ENCODE results near the gene PAM. TPM values are rescaled to one million over a fixed set of nuclear protein-coding genes. Genes with fewer than 3 reads are reported as not detected.

The PAM gene
- total RNA-seq, 1 experiment from 2014 or later: 257 TPM

DNA sequence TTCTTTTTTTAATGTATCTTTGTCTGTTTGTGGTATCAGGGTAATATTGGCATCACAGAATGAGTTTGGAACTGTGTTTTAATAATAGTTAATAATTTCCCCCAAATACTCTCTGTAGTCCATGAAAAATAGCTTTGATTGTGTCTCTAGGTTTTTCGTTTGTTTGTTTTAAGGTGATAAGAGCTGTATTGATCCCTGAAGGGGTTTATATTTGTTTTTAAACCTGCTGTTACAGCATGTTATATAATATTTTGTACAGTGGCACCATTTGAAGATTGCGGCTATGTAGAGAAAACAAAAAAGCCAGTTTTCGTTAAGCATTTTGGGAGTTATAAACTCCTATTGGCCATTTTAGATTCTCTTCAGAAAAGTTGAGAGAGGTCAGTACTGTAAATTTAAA is 15.7 kb downstream of the PAM start:
- no peak overlapping the region for H3K4me2 ChIP-seq (ENCODE audit: low read length)
- DNase-seq (ENCODE audit: low read depth, low spot score): no peak

DNA sequence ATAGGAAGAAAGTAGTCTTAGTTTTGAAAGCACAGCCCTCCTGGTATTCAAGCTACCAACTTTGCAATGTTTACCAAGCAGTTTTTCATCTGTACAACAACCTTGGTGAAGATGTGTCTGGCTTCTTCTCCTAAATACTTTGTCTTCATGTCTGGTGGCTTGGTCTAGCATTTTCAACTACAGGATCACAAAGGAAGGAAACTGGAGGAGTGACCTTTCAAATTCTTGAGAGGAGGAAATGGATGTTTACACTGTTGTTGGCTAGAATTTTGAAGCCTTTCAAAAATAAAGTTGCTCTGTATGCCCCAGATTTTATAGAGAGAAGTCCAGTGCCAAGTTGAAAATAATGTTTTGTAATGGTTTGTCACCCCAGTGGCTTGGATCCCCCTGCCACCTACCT is 16.3 kb downstream of the PAM start:
- no peaks in the 10 kb centered on the region for H3K27me3 ChIP-seq (ENCODE audit: insufficient read depth, low read length)
- no peak overlapping the region for H3K9ac ChIP-seq (ENCODE audit: low read length)
- H3K79me2 ChIP-seq (ENCODE audit: insufficient read depth, low read length): peaks cover 87% of the 10 kb centered on the region
- 0 out of 4 replicates have a peak, but pooled peaks cover 0 to 4% of the 10 kb centered on the region in 2 experiments for H3K4me1 ChIP-seq (ENCODE audit: control insufficient read depth in 1 of 2, insufficient read depth in 2 of 2, low read length in 2 of 2)
- TF ChIP-seq RAD21 (IDR thresholded peaks at IDR 0.05; ENCODE audit: low read depth) (no peak), YY1 (IDR thresholded peaks at IDR 0.05; ENCODE audit: extremely low read depth, insufficient replicate concordance, low read depth, low read length) (no peak), EGR1 (IDR thresholded peaks at IDR 0.05; ENCODE audit: low read depth) (no peak), POLR2AphosphoS5 (IDR thresholded peaks at IDR 0.05; ENCODE audit: low read depth, low read length) (no peak), ZFX (IDR thresholded peaks at IDR 0.05) (no peak)
- TF ChIP-seq, protein P1, sequence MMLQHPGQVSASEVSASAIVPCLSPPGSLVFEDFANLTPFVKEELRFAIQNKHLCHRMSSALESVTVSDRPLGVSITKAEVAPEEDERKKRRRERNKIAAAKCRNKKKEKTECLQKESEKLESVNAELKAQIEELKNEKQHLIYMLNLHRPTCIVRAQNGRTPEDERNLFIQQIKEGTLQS (IDR thresholded peaks at IDR 0.05): no peak
- no peak overlapping the region for H2AFZ ChIP-seq (ENCODE audit: low read depth, low read length, poor library complexity, severe bottlenecking)
- no peaks in the 10 kb centered on the region for H3K9me3 ChIP-seq (ENCODE audit: control insufficient read depth in 1 of 2, insufficient read depth in 1 of 2, low read depth in 1 of 2, low read length in 2 of 2)
- H4K20me1 ChIP-seq (ENCODE audit: insufficient read depth): no peaks in the 10 kb centered on the region
- CTCF ChIA-PET: interaction anchor here (1.0 kb wide), 1 partner anchor 9 kb away, joined by 4 read pairs; no protein-coding TSS in a partner anchor
- no peaks in the 10 kb centered on the region for H3K9me2 ChIP-seq (ENCODE audit: insufficient read depth)
- BruUV-seq (replicated peaks): no TSS peak
- ATAC-seq (no peak), DNase-seq (ENCODE audit: low read depth, low spot score) (no peak)
- RAD21 ChIA-PET (ENCODE audit: low non-redundant PET in 1 of 2, low total read pairs in 2 of 2, uncharacterized antibody in 2 of 2, unreplicated experiment in 2 of 2): no interaction called here
- H3K36me3 ChIP-seq (ENCODE audit: control insufficient read depth in 1 of 2, insufficient read depth in 2 of 2, low read length in 2 of 2): no peaks in the 10 kb centered on the region
- POLR2A ChIA-PET: no interaction called here
- intact Hi-C loops (cut with micrococcal nuclease): loop anchor here (10.0 kb wide), 1 partner anchor 353 kb away; the partner anchor contains the start of genes GIN1 and PPIP5K2
- no peak overlapping the region for H3K4me2 ChIP-seq (ENCODE audit: low read length)
- no peak overlapping the region for H3K4me3 ChIP-seq (replicated peaks in 1 of 2; ENCODE audit: low read depth in 1 of 2, low read length in 2 of 2)
- H3K27ac ChIP-seq (ENCODE audit: low read depth, low read length): no peak overlapping the region

More for the DNA sequence above, 15.7 kb downstream of the PAM start:
- intact Hi-C loops (cut with micrococcal nuclease): loop anchor here (10.0 kb wide), 1 partner anchor 354 kb away; the partner anchor contains the start of genes GIN1 and PPIP5K2
- Histone ChIP-seq H3K79me2 (ENCODE audit: insufficient read depth, low read length) (peaks cover 91% of the 10 kb centered on the region), H2AFZ (ENCODE audit: low read depth, low read length, poor library complexity, severe bottlenecking) (no peak overlapping the region), H3K36me3 (ENCODE audit: control insufficient read depth in 1 of 2, insufficient read depth in 2 of 2, low read length in 2 of 2) (no peaks in the 10 kb centered on the region), H3K27me3 (ENCODE audit: insufficient read depth, low read length) (no peaks in the 10 kb centered on the region), H3K9ac (ENCODE audit: low read length) (no peak overlapping the region), H3K4me1 (ENCODE audit: control insufficient read depth in 1 of 2, insufficient read depth in 2 of 2, low read length in 2 of 2) (0 out of 4 replicates have a peak, but pooled peaks cover 0 to 4% of the 10 kb centered on the region in 2 experiments), H3K27ac (ENCODE audit: low read depth, low read length) (no peak overlapping the region), H3K4me3 (replicated peaks in 1 of 2; ENCODE audit: low read depth in 1 of 2, low read length in 2 of 2) (no peak overlapping the region), H4K20me1 (ENCODE audit: insufficient read depth) (no peaks in the 10 kb centered on the region), H3K9me3 (ENCODE audit: control insufficient read depth in 1 of 2, insufficient read depth in 1 of 2, low read depth in 1 of 2, low read length in 2 of 2) (no peaks in the 10 kb centered on the region), H3K9me2 (ENCODE audit: insufficient read depth) (no peaks in the 10 kb centered on the region)
- RAD21 ChIA-PET (ENCODE audit: low non-redundant PET in 1 of 2, low total read pairs in 2 of 2, uncharacterized antibody in 2 of 2, unreplicated experiment in 2 of 2): no interaction called here
- BruUV-seq (replicated peaks): no TSS peak
- ATAC-seq: no peak
- CTCF ChIA-PET: no interaction called here
- POLR2A ChIA-PET: no interaction called here
- TF ChIP-seq SRF (IDR thresholded peaks at IDR 0.05; ENCODE audit: low read depth) (no peak), JUND (IDR thresholded peaks at IDR 0.05) (no peak), RAD21 (IDR thresholded peaks at IDR 0.05; ENCODE audit: low read depth) (no peak), CEBPB (IDR thresholded peaks at IDR 0.05; ENCODE audit: low read depth) (no peak), POLR2AphosphoS5 (IDR thresholded peaks at IDR 0.05; ENCODE audit: low read depth, low read length) (no peak), ZFX (IDR thresholded peaks at IDR 0.05) (no peak), FOSL1 (IDR thresholded peaks at IDR 0.05; ENCODE audit: low read depth) (no peak), ELF1 (IDR thresholded peaks at IDR 0.05; ENCODE audit: borderline replicate concordance, low read depth) (no peak), EGR1 (IDR thresholded peaks at IDR 0.05; ENCODE audit: low read depth) (no peak)
